GM18870 (cell line): Measurements from ENCODE around the gene ABHD14A.

Source experiments
- ATAC-seq: cut with Tn5 transposase; IDR thresholded peaks from one replicate; pipeline ENCODE4 v1.9.1; 2021; ENCODE audit warnings: moderate library complexity; ENCODE audit not compliant: unreplicated experiment

ABHD14A gene

DNA sequence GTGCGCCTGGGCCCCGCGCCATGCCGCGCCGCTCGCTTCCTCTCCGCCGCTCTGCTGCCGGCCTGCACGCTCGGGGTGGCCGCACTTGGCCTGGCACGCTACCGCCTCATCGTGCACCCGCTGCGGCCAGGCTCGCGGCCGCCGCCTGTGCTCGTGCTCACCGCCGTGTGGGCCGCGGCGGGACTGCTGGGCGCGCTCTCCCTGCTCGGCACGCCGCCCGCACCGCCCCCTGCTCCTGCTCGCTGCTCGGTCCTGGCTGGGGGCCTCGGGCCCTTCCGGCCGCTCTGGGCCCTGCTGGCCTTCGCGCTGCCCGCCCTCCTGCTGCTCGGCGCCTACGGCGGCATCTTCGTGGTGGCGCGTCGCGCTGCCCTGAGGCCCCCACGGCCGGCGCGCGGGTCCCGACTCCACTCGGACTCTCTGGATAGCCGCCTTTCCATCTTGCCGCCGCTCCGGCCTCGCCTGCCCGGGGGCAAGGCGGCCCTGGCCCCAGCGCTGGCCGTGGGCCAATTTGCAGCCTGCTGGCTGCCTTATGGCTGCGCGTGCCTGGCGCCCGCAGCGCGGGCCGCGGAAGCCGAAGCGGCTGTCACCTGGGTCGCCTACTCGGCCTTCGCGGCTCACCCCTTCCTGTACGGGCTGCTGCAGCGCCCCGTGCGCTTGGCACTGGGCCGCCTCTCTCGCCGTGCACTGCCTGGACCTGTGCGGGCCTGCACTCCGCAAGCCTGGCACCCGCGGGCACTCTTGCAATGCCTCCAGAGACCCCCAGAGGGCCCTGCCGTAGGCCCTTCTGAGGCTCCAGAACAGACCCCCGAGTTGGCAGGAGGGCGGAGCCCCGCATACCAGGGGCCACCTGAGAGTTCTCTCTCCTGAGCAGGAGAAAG, 18.7 kb upstream of the ABHD14A start:
- ATAC-seq, result no peak

- no peak for ATAC-seq
Observed at GRCh38 chr3:51957520-51958205, 17.2 kb upstream of the ABHD14A start.

DNA sequence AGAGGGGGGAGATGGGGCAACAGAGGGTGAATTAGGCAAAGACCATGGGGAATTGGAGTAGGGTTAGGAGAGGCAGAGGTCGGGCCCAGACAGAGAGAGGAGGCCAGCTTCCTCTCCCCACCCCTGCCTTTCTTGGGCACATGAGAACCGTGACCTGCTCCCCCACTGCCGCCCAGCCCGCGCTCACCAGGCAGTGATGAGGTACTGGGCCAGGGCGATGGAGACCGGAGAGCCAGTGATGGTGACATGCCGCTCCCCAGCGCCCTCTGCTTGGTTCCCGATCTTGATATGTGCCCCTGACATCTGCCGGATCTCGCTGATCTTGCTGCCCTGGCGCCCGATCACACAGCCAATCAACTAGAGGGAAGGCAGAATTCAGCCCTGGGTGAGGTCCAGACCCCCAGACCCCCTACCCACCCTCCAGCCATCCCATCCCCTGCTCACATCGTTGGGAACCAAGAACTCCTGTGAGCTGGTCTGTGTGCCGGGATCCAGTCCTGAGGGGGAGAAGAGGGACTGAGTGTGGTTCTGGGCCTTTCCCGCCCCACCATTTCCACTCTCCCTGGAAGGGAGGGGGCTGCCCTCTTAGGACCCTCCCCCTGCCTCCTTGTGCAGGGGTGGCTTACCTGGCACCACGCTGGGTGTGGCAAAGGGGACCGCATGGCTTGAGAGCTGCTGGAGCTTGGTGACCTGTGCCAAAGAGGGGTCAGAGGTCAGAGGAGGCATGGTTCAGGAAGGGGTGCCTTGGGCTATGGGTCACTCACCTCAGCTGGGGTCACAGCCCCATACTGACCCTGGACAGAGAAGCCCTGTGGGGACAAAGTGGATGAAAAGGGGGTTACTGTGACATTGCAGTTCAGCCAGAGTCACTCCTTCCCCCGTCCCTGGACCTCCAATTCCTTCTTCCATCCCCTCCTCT, 16.0 kb upstream of the ABHD14A start:
- no peak for ATAC-seq

- no peak for ATAC-seq
Observed at GRCh38 chr3:51959651-51960050, 15.2 kb upstream of the ABHD14A start.

DNA sequence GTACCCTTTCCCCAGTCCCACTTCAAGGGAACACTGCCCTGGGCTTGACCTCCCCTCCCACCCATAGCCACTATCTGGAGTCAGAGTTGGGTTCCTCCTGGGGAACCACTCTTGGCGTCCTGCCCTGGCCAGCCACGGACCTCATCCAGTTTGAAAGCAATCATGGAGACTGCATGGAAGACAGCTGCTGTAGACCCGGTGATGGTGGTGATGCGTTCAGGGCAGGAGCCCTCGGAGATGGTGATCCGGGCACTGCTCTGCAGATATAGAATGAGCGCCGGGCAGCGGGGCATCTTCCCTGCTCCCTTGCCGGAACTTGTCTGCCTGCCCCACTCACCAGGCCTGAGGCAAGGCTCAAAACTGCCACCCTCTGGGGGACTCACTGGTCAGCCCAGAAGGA, 14.5 kb upstream of the ABHD14A start:
- ATAC-seq, result no peak

- ATAC-seq, result no peak
Observed at GRCh38 chr3:51961011-51961410, 13.9 kb upstream of the ABHD14A start.

DNA sequence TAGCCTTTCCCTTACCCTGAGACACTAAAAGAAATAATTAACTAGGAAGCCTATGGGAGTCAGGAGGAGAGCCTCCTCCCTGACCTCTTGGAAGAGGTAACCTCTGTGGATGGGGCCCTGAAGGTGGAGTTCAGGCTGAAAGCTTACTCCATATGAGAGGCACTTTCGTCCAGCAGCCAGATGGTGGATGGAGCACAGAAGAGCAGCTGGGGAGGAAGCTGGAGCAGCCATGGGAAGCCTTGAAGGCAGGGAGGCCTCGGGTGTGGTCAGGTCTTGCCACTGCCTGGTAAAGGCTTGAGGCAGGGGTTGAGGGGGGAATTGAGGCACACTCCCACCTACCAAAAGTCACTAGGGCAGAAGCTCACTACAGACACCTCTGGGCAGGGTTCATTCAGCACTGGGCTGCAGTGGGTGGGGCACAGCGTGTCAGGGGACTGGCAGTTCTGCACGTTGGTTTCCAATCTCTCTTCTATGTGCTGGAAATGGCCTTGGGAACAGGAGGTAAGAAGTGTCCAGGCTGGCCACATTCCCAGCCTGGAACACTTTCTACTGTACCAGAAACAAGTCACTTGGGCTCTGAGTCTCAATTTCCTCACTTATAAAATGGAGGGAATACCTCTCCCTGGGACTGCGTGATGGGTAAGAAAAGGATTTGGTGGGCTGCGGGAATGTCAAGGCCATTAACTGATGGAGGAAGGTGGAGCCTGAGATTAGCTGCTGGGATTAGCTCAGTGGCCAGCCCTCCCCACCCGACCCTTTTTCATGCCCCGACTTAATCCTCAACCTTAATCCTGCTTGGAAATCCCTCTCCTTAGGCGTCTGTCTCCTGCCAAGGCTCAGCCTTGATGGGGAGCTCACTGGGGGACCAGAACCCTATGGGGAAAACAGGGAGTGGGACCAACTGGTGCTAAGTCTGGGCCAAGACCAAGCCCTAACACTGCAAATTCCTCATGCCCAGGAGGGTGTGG, 13.0 kb upstream of the ABHD14A start:
- no peak for ATAC-seq

DNA sequence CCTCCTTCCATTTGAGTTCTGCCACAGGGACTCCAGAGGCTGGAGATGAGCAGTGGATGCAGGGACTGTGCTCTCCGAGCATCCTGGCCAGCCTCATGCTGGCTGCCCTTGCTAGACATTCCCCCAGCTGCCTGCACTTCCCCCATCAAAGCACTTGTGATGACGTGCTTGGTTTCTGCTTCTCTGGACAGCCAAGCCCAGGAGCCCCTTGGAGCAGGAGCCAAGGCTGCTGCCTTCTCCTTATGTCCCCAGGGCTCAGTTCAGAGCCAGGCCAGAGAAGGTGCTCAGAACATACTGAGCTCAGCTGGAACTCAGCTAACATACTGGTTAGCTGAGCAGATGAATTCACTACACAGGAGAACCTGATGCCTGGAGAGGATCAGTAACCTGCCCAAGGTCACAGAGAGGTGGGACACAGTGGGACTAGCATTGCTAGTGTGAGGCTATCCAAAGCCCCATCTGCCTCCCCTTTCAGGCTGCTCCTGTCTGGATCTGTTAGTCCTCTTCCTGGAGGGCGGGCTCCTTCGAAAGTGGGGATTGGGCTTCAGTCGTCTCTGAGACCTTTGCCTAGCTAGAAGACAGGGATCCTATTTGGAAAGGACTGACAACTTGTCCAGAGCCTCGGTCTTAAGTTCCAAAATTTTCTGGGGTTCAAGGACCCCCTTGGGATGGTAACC, 11.9 kb upstream of the ABHD14A start:
- no peak for ATAC-seq

DNA sequence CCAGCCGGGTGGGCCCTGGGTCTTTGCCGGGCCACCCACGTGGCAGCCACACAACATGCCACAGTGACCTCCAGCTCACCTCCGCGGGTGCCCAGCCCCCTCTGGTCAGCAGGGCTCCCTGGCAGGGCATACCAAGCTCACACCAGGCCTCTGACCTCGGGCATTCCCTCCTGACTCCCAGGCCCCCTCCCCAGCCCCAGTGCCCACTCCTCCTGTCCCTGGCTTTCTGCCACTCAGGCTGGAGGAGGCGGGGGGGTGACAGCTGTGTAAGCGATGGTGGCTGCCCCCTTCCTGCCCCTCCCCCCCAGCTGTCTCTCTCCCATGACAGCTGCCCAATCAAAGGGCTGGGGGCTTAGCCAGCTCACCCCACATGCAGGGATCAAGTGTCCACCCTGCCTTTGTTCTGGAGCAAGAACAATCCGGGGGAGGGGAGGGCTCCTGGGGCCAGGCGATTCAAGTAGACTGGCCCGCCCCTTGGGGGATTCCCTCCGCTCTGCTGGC, 10.9 kb upstream of the ABHD14A start:
- ATAC-seq, result no peak

DNA sequence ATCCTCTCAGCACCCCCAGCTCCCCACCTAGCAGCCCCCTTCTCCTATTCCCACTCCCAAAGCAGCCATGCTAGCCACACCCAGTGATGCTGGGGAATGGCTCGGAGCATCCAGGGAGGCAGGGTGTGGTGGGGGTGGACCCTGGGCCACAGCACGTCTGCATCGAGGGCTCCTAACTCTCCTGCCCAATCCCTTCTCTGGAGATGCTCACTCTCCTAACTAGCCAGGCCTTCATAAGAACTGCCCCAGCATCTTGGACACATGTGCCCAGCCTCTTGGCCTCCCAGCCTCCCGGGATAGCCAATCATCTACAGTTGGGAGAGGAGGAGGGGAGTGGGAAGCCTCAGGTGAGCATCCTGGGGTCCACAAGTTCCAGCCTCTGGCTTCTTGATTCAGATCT, 10.3 kb upstream of the ABHD14A start:
- ATAC-seq, result no peak

DNA sequence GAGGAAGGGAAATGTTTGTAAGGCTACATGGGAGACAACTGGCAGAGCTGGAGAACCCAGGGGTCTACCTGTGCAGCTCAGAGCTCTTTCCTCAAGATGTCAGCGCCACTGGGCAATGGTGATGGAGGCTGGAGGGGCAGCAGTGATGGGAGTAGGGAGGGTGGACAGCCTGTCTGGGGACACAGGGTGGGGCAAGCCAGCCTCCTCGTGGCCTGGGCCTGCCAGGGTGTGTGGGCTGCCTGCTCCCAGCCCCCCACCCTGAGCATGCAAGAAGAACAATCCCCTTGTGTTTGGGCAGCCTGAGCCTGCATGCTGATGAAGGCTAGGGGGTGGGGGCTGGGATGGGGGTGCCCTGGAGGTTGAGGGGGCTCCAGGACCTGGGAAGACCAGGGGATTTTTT, 8.8 kb upstream of the ABHD14A start:
- no peak for ATAC-seq

DNA sequence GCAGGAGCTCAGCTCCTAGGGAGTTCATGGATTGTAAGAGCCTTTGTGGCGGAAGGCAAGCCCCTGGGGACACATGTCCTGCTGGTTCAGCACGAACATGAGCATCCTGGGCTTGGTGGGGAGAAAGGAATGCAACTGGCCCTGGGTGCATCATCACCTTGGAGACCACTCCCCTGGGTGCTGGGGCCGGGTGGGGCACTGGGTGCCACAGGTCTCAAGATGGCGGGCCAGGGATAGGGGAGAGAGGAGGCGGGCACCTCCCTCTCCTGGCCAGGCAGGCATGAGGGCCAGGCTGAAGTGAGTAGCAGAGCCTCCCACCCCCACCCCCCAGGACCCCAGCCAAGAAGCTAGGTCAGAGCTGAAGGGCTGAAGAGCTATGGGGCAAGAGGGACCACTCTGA, 8.4 kb upstream of the ABHD14A start:
- no peak for ATAC-seq

- no peak for ATAC-seq
Observed at GRCh38 chr3:51966922-51967383, 7.9 kb upstream of the ABHD14A start.

- ATAC-seq, result no peak
Observed at GRCh38 chr3:51967384-51968169, 7.3 kb upstream of the ABHD14A start, which contains the start of gene PCBP4. TSS of gene PCBP4 (minus strand) at chr3:51967454. CDS start at chr3:51961240, 6,214 bp downstream.

GRCh38 chr3:51968170-51968775, 6.6 kb upstream of the ABHD14A start:
- ATAC-seq, result no peak

DNA sequence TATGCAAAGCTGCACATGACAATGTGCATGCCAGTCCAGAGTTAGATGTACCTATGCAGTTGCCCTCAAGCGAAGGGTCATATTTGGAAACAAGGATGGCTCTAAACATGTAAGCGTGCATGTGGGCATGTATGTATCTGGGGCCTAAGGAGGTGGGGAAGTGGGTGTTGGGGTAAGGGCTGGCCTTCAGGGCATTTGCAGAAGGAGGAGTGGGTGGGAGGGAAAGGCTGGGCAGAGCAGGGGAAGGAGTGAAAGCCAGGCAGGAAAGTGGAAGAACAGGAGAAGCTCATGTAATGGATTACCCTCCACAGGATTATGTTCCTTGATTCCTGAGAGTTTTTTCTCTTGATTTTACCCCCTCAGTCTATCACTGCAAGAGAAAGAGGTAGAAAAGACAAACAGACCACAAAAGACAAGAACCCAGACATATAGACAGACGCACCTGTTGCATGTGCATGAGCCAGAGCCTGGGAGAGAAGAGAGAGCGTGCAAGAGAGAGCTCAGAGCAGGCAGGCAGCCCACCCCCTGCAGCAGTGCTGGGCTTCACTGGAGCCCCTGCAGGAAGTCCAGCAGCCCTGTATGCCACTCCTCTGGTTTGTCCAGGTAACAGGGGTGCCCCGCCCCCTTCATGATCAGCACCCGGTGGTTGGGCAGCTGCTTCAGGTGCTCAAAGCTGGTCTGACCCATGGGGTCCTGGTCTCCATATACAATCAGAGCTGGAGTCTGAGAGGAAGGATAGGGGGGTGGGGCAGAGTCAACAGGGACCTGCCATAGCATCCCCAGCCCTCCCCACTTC, 5.8 kb upstream of the ABHD14A start:
- ATAC-seq, result no peak

DNA sequence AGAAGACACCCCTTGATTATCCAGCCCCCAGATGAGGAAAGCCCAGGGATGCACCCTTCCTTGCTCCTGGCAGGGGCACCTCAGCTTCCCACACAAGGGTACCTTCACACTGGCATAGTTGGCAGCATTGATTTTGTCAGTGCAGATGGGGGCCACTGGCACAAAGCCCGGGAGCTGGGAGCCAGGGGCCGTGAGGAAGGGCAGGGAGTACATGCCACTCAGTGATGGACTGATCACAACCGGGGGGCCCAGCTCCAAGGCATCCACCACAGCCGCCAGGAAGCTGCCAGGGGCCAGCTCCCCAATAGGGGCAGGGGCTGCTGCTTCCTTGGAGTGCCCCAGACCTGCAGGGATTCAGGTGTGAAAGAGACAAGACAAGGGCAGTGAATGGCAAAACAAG, 5.0 kb upstream of the ABHD14A start:
- no peak for ATAC-seq
